ENCODE data around the gene MRPL41.

GRCh38 chr9:137511758-137512463 is 39.8 kb upstream of the MRPL41 start:
- TF ChIP-seq CTCF (conservative IDR thresholded peaks at IDR 0.05; ENCODE audit: low read depth, low read length) (no peak), EZH2 (IDR thresholded peaks at IDR 0.05; ENCODE audit: borderline replicate concordance, low read depth, low read length, poor library complexity, severe bottlenecking) (no peak)

Measured in A673 (cell line).